Right renal cortex interstitium (tissue), 3 donors: ENCODE results near the gene EXOC2. TPM values are rescaled to one million over a fixed set of nuclear protein-coding genes. Genes with fewer than 3 reads are reported as not detected.

Experiments
- DNase-seq, 3 donors: peaks; one replicate each; pipeline ENCODE4 v3.0.0-alpha.2; 2013; ENCODE audit warnings: low read depth in 3 of 3, low spot score in 2 of 3
- polyA plus RNA-seq, 3 donors: library from polyadenylated mRNA; unstranded; fragments of 120-200 nt; gene quantifications; one replicate each; pipeline ENCODE4 v1.2.1, GENCODE V29; 2013; ENCODE audit not compliant: insufficient read length in 3 of 3

Gene EXOC2
- polyA plus RNA-seq, 3 donors: 23.3 to 24.3 (median 24.1) TPM

DNA sequence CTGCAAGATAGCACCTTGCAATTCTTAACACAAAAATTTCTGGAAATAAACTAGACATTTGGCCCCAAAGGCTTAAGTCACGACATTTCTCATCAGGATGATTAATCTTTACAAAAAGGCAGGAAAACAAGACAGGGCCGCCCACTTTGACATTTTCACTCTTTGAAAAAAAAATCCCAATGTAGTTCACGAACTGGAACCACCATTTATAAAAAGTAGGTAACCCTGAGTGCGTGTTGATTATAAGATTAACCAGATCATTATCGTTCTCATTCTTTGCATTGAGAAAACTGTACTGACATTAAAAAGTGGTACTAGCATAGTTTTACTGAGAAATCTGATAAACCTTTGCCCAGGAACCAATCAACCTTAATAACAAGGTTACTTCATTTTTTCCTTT, 144.8 kb downstream of the EXOC2 start:
- no peak for DNase-seq

DNA sequence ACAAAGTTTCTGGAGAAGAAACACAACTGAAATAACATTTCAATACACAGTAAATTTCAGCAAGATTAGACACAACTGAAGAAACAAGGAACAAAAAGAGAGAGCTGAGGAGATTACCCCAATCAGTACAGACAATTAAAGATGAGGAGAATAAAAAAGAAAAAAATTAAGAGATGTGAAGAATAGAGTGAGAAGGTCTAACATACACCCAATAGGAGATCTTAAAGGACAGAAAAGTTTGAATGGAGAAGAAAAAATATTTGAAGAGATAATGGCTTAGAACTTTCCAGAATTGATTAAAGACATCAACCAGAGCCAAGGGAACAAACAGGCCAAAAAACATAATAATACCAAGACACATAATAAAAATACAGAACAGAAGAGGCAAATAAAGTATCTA, 152.4 kb downstream of the EXOC2 start:
- no peak for DNase-seq

DNA sequence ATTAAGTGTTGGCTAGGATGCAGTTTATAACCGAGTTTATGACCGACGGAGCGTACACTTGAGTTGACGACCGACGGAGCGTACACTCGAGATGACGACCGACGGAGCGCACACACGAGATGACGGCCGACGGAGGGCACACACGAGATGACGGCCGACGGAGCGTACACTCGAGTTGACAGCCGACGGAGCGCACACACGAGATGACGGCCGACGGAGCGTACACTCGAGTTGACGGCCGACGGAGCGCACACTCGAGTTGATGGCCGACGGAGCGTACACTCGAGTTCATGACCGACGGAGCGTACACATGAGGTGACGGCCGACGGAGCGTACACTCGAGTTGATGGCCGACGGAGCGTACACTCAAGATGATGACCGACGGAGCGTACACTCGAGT, 155.8 kb downstream of the EXOC2 start:
- no peak for DNase-seq

DNA sequence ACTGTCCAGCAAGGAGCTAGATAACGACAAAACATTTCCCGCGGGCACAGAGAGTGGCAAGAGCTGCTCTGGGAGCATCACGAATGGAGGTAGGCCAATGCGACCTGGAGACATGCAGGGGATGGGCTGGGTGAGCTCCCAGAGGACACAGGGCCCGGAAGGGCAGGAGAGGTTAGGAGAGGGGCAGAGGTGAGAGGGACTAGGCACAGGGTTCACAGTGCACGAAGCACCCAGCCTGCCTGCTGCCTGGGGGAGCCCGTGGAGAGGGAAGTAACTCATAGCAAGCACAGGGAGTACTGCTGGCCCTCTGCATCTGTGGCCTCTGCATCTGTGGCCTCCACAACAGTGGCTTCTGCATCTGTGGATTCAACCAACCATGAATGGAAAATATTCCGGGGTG, 162.5 kb downstream of the EXOC2 start:
- no peak for DNase-seq

DNA sequence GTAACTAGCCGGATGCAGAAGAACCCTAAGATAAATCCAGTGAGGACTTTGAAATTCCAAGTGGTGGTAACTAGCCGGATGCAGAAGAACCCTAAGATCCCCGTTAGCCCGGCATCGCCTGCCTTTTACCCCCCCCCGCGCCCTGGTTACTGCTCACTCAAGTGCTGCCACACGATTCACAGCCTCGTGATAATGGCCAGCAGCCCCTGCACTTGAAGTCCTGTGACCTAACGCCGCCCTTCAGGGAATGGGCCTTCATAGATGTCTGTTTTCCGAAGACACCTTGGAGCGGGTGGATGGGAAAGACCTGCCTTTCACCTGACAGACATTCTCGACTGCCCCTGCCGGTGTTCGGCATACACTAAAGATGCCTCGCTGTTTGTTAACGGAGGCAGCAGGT, 163.9 kb downstream of the EXOC2 start:
- no peak for DNase-seq

DNA sequence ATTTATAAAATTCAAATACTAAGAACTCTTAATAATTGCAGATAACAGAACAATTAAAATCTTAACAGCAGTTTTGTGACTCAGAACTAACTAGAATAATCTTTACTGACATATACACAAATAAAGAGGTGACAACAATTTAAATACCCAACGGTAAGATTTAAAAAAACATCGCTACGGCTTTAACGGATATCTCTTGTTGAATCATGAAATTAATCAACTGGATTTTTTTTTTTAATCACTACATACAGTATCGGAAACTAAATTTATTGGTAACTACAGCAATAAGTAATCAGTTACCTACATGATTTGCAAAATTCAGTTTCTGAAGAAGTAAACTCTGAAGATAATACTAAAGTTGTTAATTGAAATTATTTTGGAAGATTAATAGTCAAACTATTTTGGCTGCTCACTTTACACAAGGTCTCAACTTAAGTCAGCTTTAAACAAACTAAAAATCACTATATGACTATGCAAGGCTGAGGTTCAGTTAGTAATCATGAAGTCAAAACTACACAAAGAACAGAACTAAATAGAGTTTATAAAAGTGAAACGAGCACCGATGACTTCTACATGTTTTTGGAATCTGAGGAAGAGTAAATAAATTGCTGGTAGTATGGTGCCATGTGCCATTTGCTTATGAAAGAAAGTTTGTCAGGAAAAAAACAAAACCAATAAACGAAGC, 164.8 kb downstream of the EXOC2 start:
- DNase-seq: no peak

DNA sequence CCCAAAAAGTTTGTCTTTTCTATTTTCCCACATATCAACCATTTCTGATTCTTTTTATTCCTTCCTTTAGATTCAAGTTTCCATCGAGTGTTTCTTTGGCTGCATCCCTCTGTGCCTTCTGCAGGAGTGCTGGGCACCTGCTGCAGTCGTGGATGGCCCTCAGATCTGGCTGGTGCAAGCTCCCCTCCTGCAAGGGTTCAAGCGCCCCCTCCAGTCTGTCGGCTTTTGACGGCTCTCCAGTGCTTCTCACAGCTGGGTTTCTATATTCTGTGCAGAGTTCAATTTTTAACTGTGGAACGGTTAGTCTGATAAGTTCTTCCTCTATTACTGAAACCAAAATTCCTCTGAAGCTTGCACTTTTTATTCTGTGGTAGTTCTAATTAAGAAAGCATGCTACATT, 168.1 kb downstream of the EXOC2 start:
- DNase-seq: no peak

DNA sequence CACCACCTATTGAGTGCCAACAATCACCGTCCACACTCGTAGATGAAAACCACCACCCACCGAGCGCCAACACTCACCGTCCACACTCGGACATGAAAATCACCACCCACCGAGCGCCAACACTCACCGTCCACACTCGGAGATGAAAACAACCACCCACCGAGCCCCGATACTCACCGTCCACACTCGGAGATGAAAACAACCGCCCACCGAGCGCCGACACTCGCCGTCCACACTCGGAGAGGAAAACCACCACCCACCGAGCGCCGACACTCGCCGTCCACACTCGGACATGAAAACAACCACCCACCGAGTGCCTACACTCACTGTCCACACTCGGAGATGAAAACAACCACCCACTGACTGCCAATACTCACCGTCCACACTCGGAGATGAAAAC, 172.1 kb downstream of the EXOC2 start:
- DNase-seq: no peak

DNA sequence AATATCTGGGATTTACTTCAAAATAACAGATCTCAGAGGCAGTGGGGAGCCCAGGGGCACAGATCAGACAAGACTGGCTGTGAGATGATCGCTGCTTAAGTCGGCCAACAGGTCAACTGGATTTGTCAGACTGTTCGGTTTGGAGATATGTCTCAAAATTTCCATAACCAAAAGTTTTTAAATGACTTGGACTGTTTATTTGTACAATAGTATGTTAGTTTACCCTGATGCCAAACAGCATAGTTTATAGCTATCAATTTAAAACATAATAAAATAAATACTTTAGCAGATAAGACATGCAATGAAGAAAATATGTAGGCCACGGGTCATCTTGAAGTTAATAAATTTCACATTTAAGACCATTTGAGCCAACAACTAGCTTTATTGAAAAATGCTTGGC, 174.7 kb downstream of the EXOC2 start:
- DNase-seq: no peak

DNA sequence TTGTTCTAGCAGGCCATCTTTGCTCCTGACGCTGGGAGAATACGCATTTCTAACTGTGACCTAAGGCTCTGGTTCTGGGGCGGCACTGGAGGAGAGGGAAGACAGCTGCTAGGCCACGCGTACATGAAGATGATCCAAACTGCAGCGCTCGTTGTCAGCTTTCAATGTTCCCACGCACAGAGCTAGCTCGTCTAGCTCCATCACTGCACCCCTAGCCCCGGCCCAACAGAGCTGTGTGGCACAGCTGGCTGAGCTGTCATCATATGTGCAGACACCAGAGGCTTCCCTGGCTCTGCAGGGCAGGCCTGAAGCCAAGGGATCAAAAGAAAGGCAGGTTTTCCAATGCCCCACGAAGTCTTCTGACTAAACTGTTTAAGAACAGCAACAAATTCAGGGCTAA, 176.7 kb downstream of the EXOC2 start:
- no peak for DNase-seq

DNA sequence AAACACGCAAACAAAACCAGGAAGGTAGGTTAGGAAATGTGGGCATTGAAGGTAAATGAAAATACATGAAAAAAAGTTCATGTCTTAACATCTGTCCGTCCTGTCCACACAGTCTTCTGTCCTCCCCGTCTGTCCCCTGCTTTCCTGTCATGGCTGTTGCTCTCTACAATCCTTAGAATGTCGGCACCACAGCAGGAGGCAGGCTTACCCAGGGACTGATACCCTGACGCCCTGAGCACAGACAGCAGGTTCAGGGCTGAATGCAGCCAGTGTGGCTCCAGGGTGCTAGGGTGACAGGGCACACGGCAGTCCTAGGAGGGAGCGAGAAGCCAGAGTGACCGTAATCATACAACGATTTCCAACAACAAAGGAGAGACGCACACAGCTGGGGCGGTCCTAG, 177.7 kb downstream of the EXOC2 start:
- no peak for DNase-seq

DNA sequence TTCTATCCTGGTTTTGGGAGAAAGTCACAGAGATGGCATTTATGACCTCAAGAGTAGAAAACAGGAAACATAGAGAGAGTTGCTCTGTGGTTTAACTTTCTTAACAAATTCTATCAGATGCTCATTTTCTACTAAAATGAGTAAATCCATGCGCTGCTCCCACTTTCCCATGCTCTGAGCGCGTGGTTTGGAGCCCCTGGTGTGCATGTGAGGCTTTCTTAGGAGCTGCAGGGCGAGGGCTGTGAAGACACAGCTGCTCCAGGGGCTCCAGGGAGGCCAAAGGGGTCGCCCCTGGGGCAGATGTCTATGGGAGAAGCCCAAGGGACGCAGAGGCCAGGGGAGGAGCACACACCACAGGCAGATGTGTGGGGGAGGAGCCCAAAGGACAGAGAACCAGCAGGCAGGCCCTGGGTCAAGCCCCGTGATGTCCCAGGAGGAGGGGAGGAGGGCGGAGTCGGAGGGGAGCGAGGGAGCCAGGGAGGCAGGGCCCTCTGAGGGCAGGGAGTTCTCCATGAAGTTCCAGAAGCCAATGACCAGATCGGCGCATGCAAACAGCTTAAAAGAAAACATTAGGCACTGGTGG, 178.5 kb downstream of the EXOC2 start:
- no peak for DNase-seq

DNA sequence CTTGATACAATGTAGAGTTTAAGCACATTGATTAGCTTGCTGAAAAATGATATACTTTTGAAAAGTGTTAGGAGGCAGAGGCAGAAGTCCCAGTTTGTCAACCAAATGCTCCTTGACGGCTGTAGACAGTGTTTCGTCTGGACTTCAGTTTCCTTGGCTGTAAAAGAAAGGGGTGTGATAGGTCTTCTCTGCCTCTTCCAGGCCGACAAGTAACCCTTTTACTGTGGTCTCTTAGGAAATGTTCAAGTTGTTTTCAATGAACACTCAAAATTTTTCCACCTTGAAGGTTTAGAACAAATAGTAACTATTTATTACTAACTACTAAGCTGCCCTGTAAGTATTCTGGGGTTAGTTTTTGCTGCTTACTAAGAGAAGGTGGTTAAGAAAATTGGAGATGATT, 179.0 kb downstream of the EXOC2 start:
- no peak for DNase-seq

DNA sequence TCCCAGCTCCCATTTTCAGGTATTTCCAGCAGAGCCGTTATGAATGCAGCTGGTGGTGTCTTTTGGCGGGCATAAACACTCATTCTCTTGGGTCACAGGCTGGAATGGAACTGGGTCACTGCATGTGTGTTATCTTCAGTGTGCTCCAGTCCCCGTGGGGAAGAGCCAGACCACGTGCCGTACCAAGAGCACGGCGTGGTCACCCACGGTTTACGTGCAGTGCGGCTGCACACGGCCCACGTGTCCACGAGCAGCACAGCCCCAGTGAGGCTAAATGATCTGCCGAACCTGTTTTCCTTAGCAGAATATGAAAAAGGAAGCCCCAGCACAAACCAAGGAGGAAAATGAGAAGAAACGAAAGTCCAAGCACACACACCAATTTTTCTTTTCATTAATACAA, 179.9 kb downstream of the EXOC2 start:
- DNase-seq: no peak

DNA sequence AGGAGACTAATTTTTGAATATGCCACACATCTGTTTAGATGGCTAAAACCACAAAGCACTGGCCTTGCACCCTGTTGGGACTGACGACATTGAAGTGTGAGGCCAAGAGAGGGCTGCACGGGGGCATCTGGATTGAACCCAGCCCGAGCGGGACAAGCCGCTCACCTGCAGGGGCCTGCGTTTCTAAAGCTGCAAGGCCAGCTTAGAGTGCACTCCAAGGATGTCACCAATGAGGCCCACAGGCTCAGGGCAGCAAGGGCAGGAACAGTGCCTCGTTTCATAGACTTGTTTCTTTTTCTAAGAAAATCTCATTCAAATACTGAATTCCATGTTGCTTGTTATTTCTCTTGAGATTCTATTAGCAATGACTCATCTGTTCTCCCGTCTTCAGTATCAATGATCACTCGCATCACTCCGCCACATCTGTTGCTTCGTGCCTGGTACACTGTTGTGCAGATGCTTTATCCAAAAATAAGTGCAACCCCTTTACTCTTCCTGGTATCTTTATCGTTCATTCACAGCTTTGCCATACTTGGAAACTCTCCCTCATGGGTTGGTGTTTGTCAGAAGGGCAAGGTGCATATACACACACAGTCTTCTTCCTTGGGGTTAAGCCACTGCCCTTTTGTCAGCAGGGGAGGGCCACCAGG, 181.3 kb downstream of the EXOC2 start:
- no peak for DNase-seq

DNA sequence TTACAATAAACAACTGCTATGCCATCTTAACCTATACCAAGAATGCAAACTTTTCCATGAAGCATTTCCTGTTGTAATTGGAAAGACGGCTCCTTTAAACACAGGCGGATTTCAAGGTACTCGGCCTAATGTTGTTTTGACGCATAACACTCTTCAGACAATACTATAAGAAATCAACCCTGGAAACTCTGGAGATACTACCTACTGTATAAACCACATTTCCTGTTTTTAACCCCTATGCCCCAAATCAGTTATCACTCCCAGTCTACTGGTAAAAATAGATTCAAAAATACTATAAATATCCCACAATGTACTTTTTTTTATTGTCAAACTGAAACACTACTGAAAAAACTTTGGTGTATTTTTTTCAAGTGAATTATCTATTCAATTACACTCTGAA, 183.3 kb downstream of the EXOC2 start:
- no peak for DNase-seq

DNA sequence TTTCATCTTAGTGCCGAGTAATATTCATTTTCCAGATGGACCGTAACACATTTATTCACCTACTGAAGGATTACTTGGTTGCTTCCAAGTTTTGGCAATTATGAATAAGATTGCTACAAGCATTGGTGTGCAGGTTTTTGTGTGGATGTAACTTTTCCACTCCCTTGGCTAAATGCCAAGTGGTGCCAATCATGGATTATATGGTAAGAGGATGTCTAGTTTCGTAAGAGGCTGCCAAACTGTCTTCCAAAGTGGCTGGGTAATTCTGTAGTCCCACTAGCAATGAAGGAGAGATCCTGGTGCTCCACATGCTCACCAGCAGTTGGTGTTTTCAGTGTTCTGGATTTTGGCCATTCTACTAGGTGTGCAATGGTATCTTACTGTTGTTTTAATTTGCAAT, 184.3 kb downstream of the EXOC2 start:
- no peak for DNase-seq

DNA sequence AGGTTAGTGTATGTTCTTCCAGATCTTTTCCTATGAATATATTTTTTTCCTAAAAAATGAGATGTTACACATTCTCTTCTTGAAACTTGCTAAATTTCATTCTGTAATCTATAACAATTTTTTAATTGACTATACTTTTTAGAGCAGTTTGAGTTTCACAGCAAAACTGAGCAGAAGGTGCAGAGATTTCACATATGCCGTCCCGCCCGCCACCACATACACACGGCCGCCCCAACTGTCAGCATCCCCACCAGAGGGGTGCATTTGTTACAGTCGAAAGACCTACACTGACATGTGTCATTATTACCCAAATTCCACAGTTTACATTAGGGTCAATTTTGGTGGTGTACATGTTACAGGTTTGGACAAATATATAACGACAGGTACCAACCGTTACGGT, 184.9 kb downstream of the EXOC2 start:
- DNase-seq: no peak

DNA sequence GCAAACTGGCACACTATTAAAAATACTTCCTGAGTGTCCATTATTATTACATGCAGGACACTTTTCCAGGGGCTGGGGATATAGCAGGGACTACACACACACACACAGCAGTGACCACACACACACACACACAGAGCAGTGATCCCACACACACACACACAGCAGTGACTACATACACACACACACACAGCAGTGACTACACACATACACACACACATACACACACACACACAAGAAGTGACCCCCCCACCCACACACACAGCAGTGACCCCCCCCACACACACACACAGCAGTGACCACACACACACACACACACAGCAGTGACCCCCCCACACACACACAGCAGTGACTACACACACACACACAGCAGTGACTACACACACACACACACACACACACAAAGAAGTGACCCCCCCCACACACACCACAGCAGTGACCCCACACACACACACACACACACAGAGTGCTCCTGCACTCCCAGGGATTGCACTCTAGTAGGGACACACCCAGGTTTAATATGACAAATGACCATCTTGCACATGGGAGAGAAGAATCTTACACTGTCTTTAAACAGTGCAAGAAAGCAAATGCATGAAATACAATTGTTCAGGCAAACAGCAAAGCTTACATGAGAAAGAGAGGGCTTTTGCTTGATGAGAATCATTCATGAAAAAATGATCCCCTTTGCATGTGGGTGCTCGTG, 185.9 kb downstream of the EXOC2 start:
- DNase-seq: no peak

DNA sequence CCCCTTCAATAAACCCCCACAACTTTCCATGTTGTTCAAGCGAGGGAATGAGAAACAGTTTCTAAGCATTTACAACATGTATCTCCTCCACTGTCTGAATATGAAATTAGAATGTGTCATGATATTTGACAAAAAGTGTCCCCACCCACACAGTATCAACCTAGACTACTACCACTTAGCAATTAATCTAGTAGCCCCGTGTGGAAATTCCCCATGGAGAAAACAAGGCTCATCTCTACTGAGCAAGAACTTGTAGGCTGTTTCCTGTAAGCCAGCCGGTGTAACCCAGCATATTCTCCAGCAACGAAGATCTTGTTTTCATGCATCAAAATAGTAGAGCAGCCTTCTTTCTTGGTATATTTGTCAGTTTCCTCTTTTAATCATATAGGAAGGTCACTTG, 186.4 kb downstream of the EXOC2 start:
- no peak for DNase-seq

DNA sequence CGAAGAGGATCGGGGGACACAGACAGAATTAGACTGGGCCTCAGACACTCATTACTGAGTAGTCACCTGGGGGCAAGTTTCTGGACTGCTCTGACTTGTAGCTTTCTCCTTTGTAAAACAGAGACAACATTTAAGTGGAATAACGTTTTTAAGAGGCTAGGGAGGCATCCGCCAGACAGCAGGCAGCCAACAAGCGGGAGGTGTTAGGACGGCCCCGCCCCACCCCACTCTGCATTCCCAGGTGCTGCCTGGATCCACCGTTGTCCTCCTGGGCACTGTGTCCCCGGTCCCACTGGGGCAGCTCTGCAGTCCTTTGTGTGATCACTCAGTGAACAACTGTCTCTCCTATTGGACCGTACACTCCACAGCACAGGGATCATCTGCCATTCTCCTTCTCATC, 187.6 kb downstream of the EXOC2 start:
- DNase-seq: no peak

DNA sequence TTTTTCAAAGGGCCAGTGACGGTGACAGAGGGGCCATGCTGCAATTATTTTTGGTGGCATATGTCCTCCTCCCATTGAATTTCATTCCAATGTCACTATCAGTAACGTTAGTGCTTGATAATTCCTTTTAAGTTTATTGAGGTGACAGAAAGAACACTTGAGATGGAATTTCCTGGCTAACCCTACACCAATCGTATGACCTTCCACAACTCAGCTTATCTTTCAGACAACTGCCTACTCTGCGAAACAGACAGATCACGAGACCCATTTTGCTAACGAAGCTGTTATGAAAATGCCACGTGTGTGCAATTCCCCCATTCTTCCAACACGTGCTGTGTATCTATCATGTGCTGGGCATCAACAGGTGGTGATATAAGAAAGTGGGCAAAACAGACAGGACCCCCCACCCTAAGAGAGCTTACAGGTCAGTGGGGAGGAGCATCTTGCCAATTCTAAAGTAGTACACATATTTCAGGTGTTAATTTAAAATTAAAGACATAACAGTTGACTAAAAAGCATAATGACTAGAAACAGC, 188.4 kb downstream of the EXOC2 start:
- no peak for DNase-seq
